ENCODE data around the gene SV2A.
"Not testable (repeated sequence)": the region's sequence is repeated elsewhere in the genome, so short reads cannot be mapped to it uniquely, and the experiment has no call there.

The SV2A gene

DNA sequence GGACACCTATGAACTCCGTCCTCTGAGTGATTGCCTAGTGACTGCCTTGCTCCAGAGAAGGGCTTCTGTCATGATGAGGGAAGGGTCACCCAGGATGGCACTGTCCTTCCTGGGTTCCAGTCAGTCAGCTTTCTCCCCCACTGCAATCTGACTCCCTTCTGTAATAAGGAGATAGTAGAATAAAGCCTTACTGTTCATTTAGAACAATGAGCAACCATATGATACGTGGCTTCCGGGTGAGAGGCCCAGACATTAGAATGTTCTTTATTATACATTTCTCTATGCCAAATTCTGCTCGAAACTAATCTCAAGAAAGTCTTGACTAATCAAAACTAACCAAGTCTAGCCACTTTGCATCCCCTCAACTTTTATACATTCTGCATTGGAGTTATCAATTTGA is 27.6 kb upstream of the SV2A start:
- FAIRE-seq: no peak
- no peak for TF ChIP-seq SPI1 (IDR thresholded peaks at IDR 0.05; ENCODE audit: low read depth, low read length)
- TF ChIP-seq POLR2AphosphoS5 (IDR thresholded peaks at IDR 0.05; ENCODE audit: low read depth, low read length): no peak
- no peak for TF ChIP-seq TAF1 (IDR thresholded peaks at IDR 0.05; ENCODE audit: low read depth, low read length)
- TF ChIP-seq POLR2A (IDR thresholded peaks at IDR 0.05; ENCODE audit: low read depth, low read length): no peak
- no peak for TF ChIP-seq POU2F2 (IDR thresholded peaks at IDR 0.05; ENCODE audit: low read depth, low read length)
- TF ChIP-seq PAX5 (IDR thresholded peaks at IDR 0.05; ENCODE audit: insufficient read depth, low read length, severe bottlenecking): no peak
- no peak for DNase-seq (ENCODE audit: insufficient read length, low spot score)

DNA sequence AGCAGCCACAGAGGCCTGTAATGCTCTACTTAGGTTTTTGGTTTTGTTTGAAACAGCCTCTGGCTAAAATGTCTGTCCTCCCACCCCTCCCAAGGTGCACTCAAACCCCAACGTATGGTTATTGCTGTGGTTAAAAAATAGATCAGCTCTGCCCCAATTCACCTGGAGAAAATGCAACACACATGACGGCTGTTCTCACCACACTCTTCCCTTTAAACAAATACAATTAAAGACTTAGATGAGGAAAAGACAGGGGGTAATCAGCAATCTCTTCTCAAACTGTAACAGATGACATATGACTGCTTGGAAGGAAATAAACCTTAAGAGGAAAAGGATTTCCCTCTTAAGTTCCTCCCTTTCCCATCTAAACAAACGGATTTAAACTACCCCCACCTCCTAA is 25.2 kb upstream of the SV2A start:
- FAIRE-seq (no peak), DNase-seq (ENCODE audit: insufficient read length, low spot score) (no peak)
- TF ChIP-seq SPI1 (IDR thresholded peaks at IDR 0.05; ENCODE audit: low read depth, low read length) (no peak), TAF1 (IDR thresholded peaks at IDR 0.05; ENCODE audit: low read depth, low read length) (no peak), POLR2A (IDR thresholded peaks at IDR 0.05; ENCODE audit: low read depth, low read length) (no peak), POLR2AphosphoS5 (IDR thresholded peaks at IDR 0.05; ENCODE audit: low read depth, low read length) (no peak), PAX5 (IDR thresholded peaks at IDR 0.05; ENCODE audit: insufficient read depth, low read length, severe bottlenecking) (no peak), POU2F2 (IDR thresholded peaks at IDR 0.05; ENCODE audit: low read depth, low read length) (no peak)

DNA sequence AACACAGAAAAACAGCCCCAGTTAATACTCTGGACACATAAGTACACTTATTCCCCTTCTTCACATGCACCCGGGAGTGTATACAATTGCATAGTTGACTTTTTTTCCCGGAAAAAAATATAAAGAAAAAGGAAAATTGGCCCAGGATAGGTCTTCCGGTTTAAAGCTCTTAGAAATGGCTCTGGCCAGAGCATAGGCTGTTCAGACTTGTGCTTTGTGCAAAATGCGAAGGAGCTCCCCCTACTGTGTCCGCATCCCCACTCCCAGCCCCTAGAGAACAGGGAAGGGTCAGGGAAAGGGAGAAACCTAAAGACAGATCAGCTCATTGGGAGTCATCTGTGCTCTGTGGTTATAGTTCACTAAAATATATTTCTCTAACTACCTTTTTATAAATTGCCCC is 24.6 kb upstream of the SV2A start:
- no peak for FAIRE-seq
- no peak for DNase-seq (ENCODE audit: insufficient read length, low spot score)

DNA sequence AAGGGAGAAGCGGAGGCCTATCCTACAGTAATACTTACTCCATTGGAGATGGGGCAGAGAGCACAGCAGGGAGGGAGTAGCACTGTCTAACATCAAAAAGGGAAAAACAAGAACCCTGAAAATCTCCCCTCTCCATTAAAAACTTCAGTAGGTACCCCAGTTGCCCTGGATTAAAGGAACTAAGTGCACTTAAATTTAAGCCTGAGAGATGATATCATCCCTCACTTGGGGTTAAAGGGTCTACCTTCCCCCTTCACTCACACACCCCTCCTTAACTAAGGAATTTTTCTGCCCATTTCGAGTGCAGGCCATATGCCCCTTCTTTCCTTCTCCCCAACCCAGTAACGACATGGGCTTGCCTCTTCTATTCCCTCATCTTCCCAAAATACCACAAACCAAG is 22.8 kb upstream of the SV2A start:
- FAIRE-seq: no peak
- no peak for DNase-seq (ENCODE audit: insufficient read length, low spot score)
- TF ChIP-seq TAF1 (IDR thresholded peaks at IDR 0.05; ENCODE audit: low read depth, low read length): no peak
- no peak for TF ChIP-seq POLR2A (IDR thresholded peaks at IDR 0.05; ENCODE audit: low read depth, low read length)
- no peak for TF ChIP-seq POLR2AphosphoS5 (IDR thresholded peaks at IDR 0.05; ENCODE audit: low read depth, low read length)
- TF ChIP-seq SPI1 (IDR thresholded peaks at IDR 0.05; ENCODE audit: low read depth, low read length): no peak
- no peak for TF ChIP-seq POU2F2 (IDR thresholded peaks at IDR 0.05; ENCODE audit: low read depth, low read length)
- TF ChIP-seq PAX5 (IDR thresholded peaks at IDR 0.05; ENCODE audit: insufficient read depth, low read length, severe bottlenecking): no peak

More for the DNA sequence above, 24.6 kb upstream of the SV2A start:
- TF ChIP-seq POU2F2 (IDR thresholded peaks at IDR 0.05; ENCODE audit: low read depth, low read length) (no peak), POLR2AphosphoS5 (IDR thresholded peaks at IDR 0.05; ENCODE audit: low read depth, low read length) (no peak), POLR2A (IDR thresholded peaks at IDR 0.05; ENCODE audit: low read depth, low read length) (no peak), SPI1 (IDR thresholded peaks at IDR 0.05; ENCODE audit: low read depth, low read length) (no peak), TAF1 (IDR thresholded peaks at IDR 0.05; ENCODE audit: low read depth, low read length) (no peak), PAX5 (IDR thresholded peaks at IDR 0.05; ENCODE audit: insufficient read depth, low read length, severe bottlenecking) (no peak)

DNA sequence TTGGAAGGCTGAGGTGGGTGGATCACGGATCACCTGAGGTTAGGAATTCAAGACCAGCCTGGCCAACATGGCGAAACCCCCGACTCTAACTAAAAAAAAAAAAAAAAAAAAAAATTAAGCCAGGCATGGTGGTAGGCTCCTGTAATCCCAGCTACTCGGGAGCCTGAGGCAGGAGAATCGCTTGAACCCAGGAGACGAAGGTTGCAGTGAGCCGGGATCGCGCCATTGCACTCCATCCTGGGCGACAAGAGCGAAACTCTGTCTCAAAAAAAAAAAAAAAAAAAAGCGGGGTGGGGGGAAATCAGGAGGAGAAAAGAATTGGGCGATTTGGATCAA is 21.0 kb upstream of the SV2A start:
- DNase-seq (ENCODE audit: insufficient read length, low spot score); FAIRE-seq: not testable (repeated sequence)

DNA sequence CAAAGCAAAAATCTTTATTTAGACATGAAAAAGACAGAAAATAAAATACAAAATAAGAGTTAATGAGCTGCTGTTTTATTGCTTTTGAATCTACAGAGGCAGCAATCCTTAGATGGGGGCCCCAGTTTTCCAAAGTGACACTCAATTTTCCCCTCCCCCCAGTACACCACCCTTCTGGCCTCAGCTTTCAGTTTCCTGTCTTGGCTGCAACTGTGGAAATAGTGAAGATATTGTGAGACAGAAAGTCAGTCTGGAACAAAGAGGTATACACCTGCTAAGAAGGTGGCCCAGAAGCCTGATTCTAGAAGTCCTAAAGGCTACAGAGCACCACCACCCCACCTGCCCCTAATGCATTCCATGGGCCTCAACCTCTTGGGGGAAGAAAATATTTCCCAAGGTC is 20.1 kb upstream of the SV2A start:
- FAIRE-seq: no peak
- TF ChIP-seq POLR2AphosphoS5 (IDR thresholded peaks at IDR 0.05; ENCODE audit: low read depth, low read length) (no peak), POU2F2 (IDR thresholded peaks at IDR 0.05; ENCODE audit: low read depth, low read length) (no peak), TAF1 (IDR thresholded peaks at IDR 0.05; ENCODE audit: low read depth, low read length) (no peak), POLR2A (IDR thresholded peaks at IDR 0.05; ENCODE audit: low read depth, low read length) (no peak), SPI1 (IDR thresholded peaks at IDR 0.05; ENCODE audit: low read depth, low read length) (no peak), PAX5 (IDR thresholded peaks at IDR 0.05; ENCODE audit: insufficient read depth, low read length, severe bottlenecking) (no peak)
- no peak for DNase-seq (ENCODE audit: insufficient read length, low spot score)

DNA sequence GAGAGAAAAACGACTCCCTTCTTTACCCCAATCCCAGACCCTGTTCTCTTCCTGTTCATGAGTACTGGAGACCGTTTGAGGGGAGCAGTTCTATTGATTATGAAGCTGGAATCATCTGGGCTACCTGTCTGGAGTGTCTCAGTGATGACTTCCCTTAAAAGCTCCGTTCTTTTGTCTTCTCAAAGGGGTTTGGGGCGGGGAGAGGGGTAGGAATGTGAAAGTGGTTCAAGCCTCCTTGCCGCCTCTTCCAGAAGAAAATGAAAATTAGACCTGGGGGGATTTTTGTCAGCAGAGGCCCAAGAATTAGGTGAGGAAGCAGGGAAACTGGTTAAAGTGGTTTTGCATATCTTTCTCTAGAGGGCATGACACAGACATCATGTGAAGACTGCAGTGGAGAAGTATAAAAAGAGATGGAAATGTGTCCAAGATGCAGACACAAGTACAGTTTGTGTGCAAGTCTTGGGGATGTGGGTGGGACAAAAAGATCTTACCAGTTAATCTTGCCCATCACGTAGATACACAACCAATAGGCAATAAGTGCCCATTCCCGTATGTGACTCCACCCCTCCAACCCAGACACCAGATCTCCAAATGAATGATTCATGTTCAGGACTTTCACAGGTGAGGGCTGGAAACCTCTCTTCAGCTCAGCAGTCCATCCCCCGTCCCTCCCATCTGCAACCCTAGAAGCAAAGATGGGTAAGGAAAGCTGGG is 19.5 kb upstream of the SV2A start:
- TF ChIP-seq POU2F2 (IDR thresholded peaks at IDR 0.05; ENCODE audit: low read depth, low read length) (0 out of 2 replicates have a peak, but pooled peaks have one; percentile 15), POLR2A (IDR thresholded peaks at IDR 0.05; ENCODE audit: low read depth, low read length) (no peak), PAX5 (IDR thresholded peaks at IDR 0.05; ENCODE audit: insufficient read depth, low read length, severe bottlenecking) (no peak)
- no peak for FAIRE-seq
- no peak for DNase-seq (ENCODE audit: insufficient read length, low spot score)

DNA sequence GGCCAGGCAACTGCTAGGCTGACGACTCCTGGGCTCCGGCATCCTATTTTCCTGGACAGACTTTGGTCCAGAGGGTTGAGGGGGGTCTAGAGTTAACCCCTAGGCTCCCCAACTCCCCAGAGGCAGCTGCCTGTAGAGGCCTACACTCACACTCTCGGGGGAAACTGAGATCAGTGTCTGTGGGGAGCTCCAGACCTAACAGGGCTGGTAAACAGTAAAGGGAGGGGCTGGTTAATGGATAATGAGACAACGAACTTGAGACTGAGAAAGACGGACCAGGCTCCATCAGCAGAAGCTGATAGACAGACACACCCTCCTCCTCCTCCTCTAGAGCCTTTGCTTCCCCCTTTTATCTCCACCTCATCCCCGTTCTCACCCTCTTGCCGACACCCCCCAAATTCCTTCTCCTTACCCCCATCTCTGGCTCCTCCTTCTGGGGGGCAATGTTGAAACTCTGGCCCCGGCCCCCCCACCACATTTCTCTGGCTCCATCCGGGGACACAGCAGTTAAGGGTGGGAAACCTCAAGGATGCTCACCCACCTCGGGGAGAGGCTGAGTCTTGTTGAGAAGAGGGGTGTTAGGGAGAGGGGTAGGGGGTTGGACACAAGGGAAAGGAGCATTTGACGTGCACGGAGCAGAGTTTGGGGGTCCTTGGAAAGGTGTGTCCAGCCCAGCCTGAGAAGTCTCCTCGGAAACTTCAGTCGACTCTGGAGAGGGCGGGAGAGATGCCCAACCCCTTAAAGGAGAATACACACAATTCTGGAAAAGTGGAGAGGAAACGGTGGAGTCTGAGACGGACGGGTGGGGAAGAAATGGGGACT is 18.7 kb upstream of the SV2A start, which contains the start of gene MTMR11:
Gene MTMR11 (minus strand): TSS at position 710 of the 822 bp plus-strand sequence. CDS start 232 bp downstream, at position 478.
- FAIRE-seq (no peak), DNase-seq (ENCODE audit: insufficient read length, low spot score) (no peak)
- TF ChIP-seq TAF1 (IDR thresholded peaks at IDR 0.05; ENCODE audit: low read depth, low read length) (no peak), PAX5 (IDR thresholded peaks at IDR 0.05; ENCODE audit: insufficient read depth, low read length, severe bottlenecking) (no peak), SPI1 (IDR thresholded peaks at IDR 0.05; ENCODE audit: low read depth, low read length) (no peak), POLR2AphosphoS5 (IDR thresholded peaks at IDR 0.05; ENCODE audit: low read depth, low read length) (no peak), POLR2A (IDR thresholded peaks at IDR 0.05; ENCODE audit: low read depth, low read length) (no peak), POU2F2 (IDR thresholded peaks at IDR 0.05; ENCODE audit: low read depth, low read length) (no peak)

DNA sequence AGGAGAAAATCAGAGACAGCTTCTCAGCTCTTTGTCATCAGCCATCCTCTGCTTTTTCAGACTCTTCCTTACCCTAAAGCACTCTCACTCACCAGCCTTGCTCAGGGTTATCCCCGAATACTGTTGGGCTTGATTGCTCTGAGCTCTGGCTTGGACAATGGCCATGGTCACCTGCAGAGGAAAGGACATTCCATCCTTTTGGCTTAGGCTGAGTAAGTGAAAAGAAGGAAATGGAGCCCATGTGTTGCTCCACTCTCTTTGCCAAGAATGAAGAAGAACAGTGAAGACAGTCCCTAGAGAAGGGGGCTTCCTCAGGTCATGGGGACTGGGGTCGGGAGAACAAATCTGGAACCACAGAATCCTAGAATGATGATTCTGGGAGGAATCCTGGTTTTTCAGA is 16.7 kb upstream of the SV2A start:
- FAIRE-seq: no peak
- TF ChIP-seq POLR2A (IDR thresholded peaks at IDR 0.05; ENCODE audit: low read depth, low read length) (no peak), PAX5 (IDR thresholded peaks at IDR 0.05; ENCODE audit: insufficient read depth, low read length, severe bottlenecking) (no peak), SPI1 (IDR thresholded peaks at IDR 0.05; ENCODE audit: low read depth, low read length) (no peak), POU2F2 (IDR thresholded peaks at IDR 0.05; ENCODE audit: low read depth, low read length) (no peak), POLR2AphosphoS5 (IDR thresholded peaks at IDR 0.05; ENCODE audit: low read depth, low read length) (no peak), TAF1 (IDR thresholded peaks at IDR 0.05; ENCODE audit: low read depth, low read length) (no peak)
- no peak for DNase-seq (ENCODE audit: insufficient read length, low spot score)

All from GM12891 (cell line).